ENCODE measurements around the gene GPN3.
"Not testable (repeated sequence)": the region's sequence is repeated elsewhere in the genome, so short reads cannot be mapped to it uniquely, and the experiment has no call there.

The GPN3 gene

GRCh38 chr12:110468214-110469048, at the start of gene GPN3, which contains the start of gene FAM216A:
GPN3 (minus strand) TSS chr12:110468257; CDS start chr12:110468203, 54 bp downstream.
FAM216A (plus strand) TSS chr12:110468845; CDS start chr12:110468876, 31 bp downstream.
- peak; percentile 90 for DNase-seq (ENCODE audit: low read depth)

- no peak for DNase-seq (ENCODE audit: low read depth)
Observed at GRCh38 chr12:110516995-110517394, 48.9 kb upstream of the GPN3 start.

- DNase-seq (ENCODE audit: low read depth): no peak
Observed at GRCh38 chr12:110514363-110514762, 46.3 kb upstream of the GPN3 start.

GRCh38 chr12:110513842-110514241, 45.8 kb upstream of the GPN3 start:
- no peak for DNase-seq (ENCODE audit: low read depth)

GRCh38 chr12:110508071-110508586, 40.1 kb upstream of the GPN3 start:
- DNase-seq (ENCODE audit: low read depth): no peak

- no peak for DNase-seq (ENCODE audit: low read depth)
Observed at GRCh38 chr12:110505332-110505731, 37.3 kb upstream of the GPN3 start.

GRCh38 chr12:110503432-110503831, 35.4 kb upstream of the GPN3 start:
- DNase-seq (ENCODE audit: low read depth): no peak

- peak; percentile 98 for DNase-seq (ENCODE audit: low read depth)
Observed at GRCh38 chr12:110501752-110502738, 34.0 kb upstream of the GPN3 start, which contains the start of the genes RAD9B and VPS29. RAD9B (plus strand) TSS chr12:110502331; CDS start chr12:110502338, 7 bp downstream. VPS29 (minus strand) TSS chr12:110502111; CDS start chr12:110502051, 60 bp downstream.

- no peak for DNase-seq (ENCODE audit: low read depth)
Observed at GRCh38 chr12:110501399-110501751, 33.3 kb upstream of the GPN3 start.

- no peak for DNase-seq (ENCODE audit: low read depth)
Observed at GRCh38 chr12:110498984-110499706, 31.1 kb upstream of the GPN3 start.

GRCh38 chr12:110475426-110475825, 7.4 kb upstream of the GPN3 start:
- no peak for DNase-seq (ENCODE audit: low read depth)

GRCh38 chr12:110467847-110468213, 227 bp downstream of the GPN3 start:
- no peak for DNase-seq (ENCODE audit: low read depth)

- DNase-seq (ENCODE audit: low read depth): no peak
Observed at GRCh38 chr12:110466791-110467190, 1.3 kb downstream of the GPN3 start.

- DNase-seq (ENCODE audit: low read depth): not testable (repeated sequence)
Observed at GRCh38 chr12:110465765-110466164, 2.3 kb downstream of the GPN3 start.

- no peak for DNase-seq (ENCODE audit: low read depth)
Observed at GRCh38 chr12:110465024-110465423, 3.0 kb downstream of the GPN3 start.

- DNase-seq (ENCODE audit: low read depth): not testable (repeated sequence)
Observed at GRCh38 chr12:110461189-110461588, 6.9 kb downstream of the GPN3 start.

GRCh38 chr12:110458756-110459155, 9.3 kb downstream of the GPN3 start:
- no peak for DNase-seq (ENCODE audit: low read depth)

- no peak for DNase-seq (ENCODE audit: low read depth)
Observed at GRCh38 chr12:110453569-110454296, 14.3 kb downstream of the GPN3 start.

- DNase-seq (ENCODE audit: low read depth): no peak
Observed at GRCh38 chr12:110451263-110451662, 16.8 kb downstream of the GPN3 start.

- DNase-seq (ENCODE audit: low read depth): peak; percentile 92
Observed at GRCh38 chr12:110449799-110450497, 18.1 kb downstream of the GPN3 start, which contains the start of gene ARPC3. ARPC3 (minus strand) TSS chr12:110450337; CDS start chr12:110450260, 77 bp downstream.

Measured in activated gamma-delta T cell treated with anti-CD3 and anti-CD28 coated beads, Interleukin-2, amount 50 U/mL, for 16 hours (primary cell).